Measurements from ENCODE around the gene PRICKLE2. TPM values are rescaled to one million over a fixed set of nuclear protein-coding genes. Genes with fewer than 3 reads are reported as not detected.

PRICKLE2 gene
- total and polyA plus RNA-seq, 2 donors (not counting 3 experiments of a cell fraction or from before 2014, with no cell fraction given), result 3.0 to 7.1 TPM

DNA sequence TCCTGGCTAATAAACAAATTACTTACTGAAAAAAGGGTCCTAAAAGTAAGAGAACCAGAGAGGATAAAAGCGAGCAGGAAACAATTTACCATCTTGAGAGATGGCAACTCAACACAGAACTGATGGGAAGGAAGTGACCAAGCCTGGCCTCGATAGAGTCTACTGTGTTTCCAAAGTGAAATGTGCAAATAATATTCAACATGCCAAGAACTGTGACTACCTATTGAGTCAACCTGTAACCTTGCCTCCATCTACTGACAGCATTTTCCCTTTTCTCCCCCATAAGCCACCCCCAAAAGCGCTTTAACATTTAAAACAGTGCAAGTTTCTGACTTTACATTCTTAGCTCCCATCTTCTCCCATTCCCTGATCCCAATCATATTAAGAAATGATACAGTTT, 126.6 kb downstream of the PRICKLE2 start:
- Histone ChIP-seq H3K36me3 (ENCODE audit: control insufficient read depth in 2 of 2, extremely low read depth in 1 of 2, insufficient read depth in 2 of 2, low read length in 2 of 2) (peaks cover 0 to 4% of the 10 kb centered on the region in 2 experiments), H2AFZ (ENCODE audit: low read depth, low read length) (no peak overlapping the region), H3K9me3 (replicated peaks; ENCODE audit: control insufficient read depth, insufficient read depth, low read length) (no peaks in the 10 kb centered on the region), H3K9me1 (replicated peaks; ENCODE audit: control insufficient read depth, extremely low read depth, insufficient read depth, low read length) (no peaks in the 10 kb centered on the region), H3K9ac (replicated peaks; ENCODE audit: extremely low read depth, insufficient read depth, low read length) (no peak overlapping the region), H3K79me2 (ENCODE audit: control insufficient read depth, insufficient read depth, low read length) (no peaks in the 10 kb centered on the region), H3K4me1 (ENCODE audit: control insufficient read depth, extremely low read depth, insufficient read depth, low read length) (peaks cover 22% of the 10 kb centered on the region), H3K27me3 (ENCODE audit: control insufficient read depth in 2 of 2, insufficient read depth in 2 of 2, low read length in 2 of 2) (no peaks in the 10 kb centered on the region), H3K4me3 (replicated peaks in 1 of 3; ENCODE audit: insufficient read depth in 1 of 3, low read depth in 1 of 3, low read length in 3 of 3) (no peak overlapping the region), H4K20me1 (replicated peaks; ENCODE audit: control insufficient read depth, extremely low read depth, insufficient read depth, low read length) (no peaks in the 10 kb centered on the region), H3K27ac (ENCODE audit: insufficient read depth, low read depth, low read length) (no peak overlapping the region), H3K4me2 (ENCODE audit: insufficient read depth, low read length) (no peak overlapping the region)
- intact Hi-C loops (cut with micrococcal nuclease), result no loop called here
- FAIRE-seq, result no peak
- ChIA-PET POLR2A (no interaction called here), CTCF (no interaction called here)
- BruUV-seq (replicated peaks), result no TSS peak
- TF ChIP-seq GATA2 (IDR thresholded peaks at IDR 0.05; ENCODE audit: insufficient read depth, insufficient read length, low read depth, low read length) (no peak), FOS (IDR thresholded peaks at IDR 0.05; ENCODE audit: borderline replicate concordance, insufficient read depth, low read length) (no peak), JUN (IDR thresholded peaks at IDR 0.05; ENCODE audit: borderline replicate concordance, insufficient read depth, insufficient read length, low read depth) (no peak), EZH2 (IDR thresholded peaks at IDR 0.05; ENCODE audit: borderline replicate concordance, low read depth, low read length, severe bottlenecking) (no peak), POLR2AphosphoS5 (IDR thresholded peaks at IDR 0.05; ENCODE audit: insufficient read depth, low read depth, low read length) (no peak), MYC (IDR thresholded peaks at IDR 0.05; ENCODE audit: low read depth, low read length) (no peak), POLR2A (IDR thresholded peaks at IDR 0.05; ENCODE audit: low read depth, low read length) (no peak)
- TF ChIP-seq, protein P1, sequence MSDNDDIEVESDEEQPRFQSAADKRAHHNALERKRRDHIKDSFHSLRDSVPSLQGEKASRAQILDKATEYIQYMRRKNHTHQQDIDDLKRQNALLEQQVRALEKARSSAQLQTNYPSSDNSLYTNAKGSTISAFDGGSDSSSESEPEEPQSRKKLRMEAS (IDR thresholded peaks at IDR 0.05; ENCODE audit: insufficient read depth, insufficient read length), result no peak
- TF ChIP-seq, protein P2, sequence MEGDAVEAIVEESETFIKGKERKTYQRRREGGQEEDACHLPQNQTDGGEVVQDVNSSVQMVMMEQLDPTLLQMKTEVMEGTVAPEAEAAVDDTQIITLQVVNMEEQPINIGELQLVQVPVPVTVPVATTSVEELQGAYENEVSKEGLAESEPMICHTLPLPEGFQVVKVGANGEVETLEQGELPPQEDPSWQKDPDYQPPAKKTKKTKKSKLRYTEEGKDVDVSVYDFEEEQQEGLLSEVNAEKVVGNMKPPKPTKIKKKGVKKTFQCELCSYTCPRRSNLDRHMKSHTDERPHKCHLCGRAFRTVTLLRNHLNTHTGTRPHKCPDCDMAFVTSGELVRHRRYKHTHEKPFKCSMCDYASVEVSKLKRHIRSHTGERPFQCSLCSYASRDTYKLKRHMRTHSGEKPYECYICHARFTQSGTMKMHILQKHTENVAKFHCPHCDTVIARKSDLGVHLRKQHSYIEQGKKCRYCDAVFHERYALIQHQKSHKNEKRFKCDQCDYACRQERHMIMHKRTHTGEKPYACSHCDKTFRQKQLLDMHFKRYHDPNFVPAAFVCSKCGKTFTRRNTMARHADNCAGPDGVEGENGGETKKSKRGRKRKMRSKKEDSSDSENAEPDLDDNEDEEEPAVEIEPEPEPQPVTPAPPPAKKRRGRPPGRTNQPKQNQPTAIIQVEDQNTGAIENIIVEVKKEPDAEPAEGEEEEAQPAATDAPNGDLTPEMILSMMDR (IDR thresholded peaks at IDR 0.05; ENCODE audit: extremely low read depth in 1 of 2, insufficient read depth in 1 of 2, low read depth in 1 of 2, low read length in 2 of 2), result no peak
- DNase-seq (ENCODE audit: low read depth, low spot score), result no peak
- dilution Hi-C loops (cut with MboI; ENCODE audit: extremely low pct_ligation_motif_present, low sequenced_read_pairs), result no loop called here
